Lower leg skin (tissue), 4 donors: ENCODE measurements around the gene RASA3. TPM values are rescaled to one million over a fixed set of nuclear protein-coding genes. Genes with fewer than 3 reads are reported as not detected.
A peak's percentile ranks its signal among the peaks of the same experiment; 100 is the strongest.
"Not testable (repeated sequence)": the region's sequence is repeated elsewhere in the genome, so short reads cannot be mapped to it uniquely, and the experiment has no call there.

Experiments
- DNase-seq, 2 donors: peaks; one replicate each; pipeline ENCODE4 v3.0.0-alpha.2; 2019; ENCODE audit warnings: low spot score in 2 of 2
- H3K4me3 ChIP-seq: fragments of 200-600 bp; sonication (generic); 2 replicates; pipeline ENCODE4 v1.5.1; 2017; ENCODE audit warnings: mild to moderate bottlenecking, low read depth; ENCODE audit not compliant: poor library complexity, severe bottlenecking
- POLR2A ChIP-seq, 2 donors: fragments of 450-650 bp; IDR thresholded peaks; one replicate each; pipeline ENCODE4 v1.6.1; 2016 to 2017; ENCODE audit warnings: antibody characterized with exemption in 2 of 2, mild to moderate bottlenecking in 1 of 2, moderate library complexity in 1 of 2
- WGBS, 2 donors: methylation state at CpG; one replicate each; pipeline ENCODE4 v1.1.5; 2018; 5-methylcytosine and 5-hydroxymethylcytosine counted together
- intact Hi-C: fragments of 100-400 bp; cut with DNase I; formaldehyde crosslinking; loops from one replicate; pipeline ENCODE4 v1.15.0; 2023; ENCODE audit warnings: low total_unique reads
- total RNA-seq, 4 donors: library from RNA; depleted of rRNA; stranded (reverse); fragments of >200 nt; gene quantifications; one replicate each; pipeline ENCODE4 v1.1.0, GENCODE V29; 2016
- TF ChIP-seq, protein P1 (sequence below), 3 donors: fragments of 450-650 bp; IDR thresholded peaks; one replicate each; pipeline ENCODE4 v1.5.1; 2016; ENCODE audit warnings: antibody characterized with exemption in 3 of 3, mild to moderate bottlenecking in 3 of 3, moderate library complexity in 2 of 3

RASA3 gene
- total RNA-seq, 4 donors from 2014 or later, result 12.9 to 30.5 (median 24.2) TPM

DNA sequence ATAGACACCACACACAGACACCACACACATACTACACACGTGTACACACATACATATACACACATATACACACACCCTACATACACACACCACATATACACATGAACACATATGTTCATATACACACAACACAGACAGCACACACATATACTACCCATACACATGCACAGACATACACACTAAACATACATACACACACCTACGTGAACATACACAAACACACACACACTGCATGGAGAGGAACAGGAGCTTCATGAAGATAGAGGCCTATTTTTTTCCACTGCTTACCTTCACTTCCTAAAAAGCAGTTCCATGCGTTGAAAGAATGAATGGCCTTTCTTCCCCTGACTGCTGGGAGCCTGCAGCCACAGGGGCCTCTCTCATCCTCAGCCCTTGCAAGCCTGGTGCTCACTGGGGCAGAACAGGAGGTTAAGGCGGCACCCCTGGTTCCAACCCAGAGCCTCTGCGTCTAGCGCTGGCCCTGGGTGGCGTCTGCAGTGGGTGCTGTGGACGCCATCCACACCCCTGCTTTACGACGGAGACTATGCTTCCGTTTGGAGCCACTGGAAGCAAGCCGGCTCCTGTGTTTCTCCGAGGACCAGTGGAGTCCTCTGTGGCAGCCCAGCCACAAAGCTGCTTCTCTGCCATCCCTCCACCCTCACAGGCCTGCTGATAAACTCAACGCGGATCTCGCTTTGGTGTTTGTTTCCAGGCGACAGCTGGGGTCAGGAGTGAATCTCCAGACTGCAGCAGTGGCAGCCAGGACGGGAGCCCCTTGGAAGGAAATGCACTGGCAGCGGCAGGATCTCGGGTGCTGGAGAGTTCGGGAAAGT lies 1.9 kb upstream of the RASA3 start:
- WGBS, 2 donors, result 58 to 64% methylated on average over 20 to 21 of the region's 21 CpGs
- intact Hi-C loops, result no loop called here
- TF ChIP-seq, protein P1, sequence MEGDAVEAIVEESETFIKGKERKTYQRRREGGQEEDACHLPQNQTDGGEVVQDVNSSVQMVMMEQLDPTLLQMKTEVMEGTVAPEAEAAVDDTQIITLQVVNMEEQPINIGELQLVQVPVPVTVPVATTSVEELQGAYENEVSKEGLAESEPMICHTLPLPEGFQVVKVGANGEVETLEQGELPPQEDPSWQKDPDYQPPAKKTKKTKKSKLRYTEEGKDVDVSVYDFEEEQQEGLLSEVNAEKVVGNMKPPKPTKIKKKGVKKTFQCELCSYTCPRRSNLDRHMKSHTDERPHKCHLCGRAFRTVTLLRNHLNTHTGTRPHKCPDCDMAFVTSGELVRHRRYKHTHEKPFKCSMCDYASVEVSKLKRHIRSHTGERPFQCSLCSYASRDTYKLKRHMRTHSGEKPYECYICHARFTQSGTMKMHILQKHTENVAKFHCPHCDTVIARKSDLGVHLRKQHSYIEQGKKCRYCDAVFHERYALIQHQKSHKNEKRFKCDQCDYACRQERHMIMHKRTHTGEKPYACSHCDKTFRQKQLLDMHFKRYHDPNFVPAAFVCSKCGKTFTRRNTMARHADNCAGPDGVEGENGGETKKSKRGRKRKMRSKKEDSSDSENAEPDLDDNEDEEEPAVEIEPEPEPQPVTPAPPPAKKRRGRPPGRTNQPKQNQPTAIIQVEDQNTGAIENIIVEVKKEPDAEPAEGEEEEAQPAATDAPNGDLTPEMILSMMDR (IDR thresholded peaks at IDR 0.05), result no peak
- TF ChIP-seq POLR2A (IDR thresholded peaks at IDR 0.05), result no peak

DNA sequence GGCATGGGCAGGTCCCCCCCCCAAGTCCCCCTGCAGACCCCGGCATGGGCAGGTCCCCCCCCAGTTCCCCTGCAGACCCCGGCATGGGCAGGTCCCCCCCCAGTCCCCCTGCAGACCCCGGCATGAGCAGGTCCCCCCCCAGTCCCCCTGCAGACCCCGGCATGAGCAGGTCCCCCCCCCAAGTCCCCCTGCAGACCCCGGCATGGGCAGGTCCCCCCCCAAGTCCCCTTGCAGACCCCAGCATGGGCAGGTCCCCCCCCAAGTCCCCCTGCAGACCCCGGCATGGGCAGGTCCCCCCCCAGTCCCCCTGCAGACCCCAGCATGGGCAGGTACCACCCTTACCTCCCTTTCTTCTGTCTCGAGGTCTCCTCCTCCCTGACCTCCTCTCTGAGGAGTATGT lies 1.1 kb upstream of the RASA3 start:
- H3K4me3 ChIP-seq, intact Hi-C loops, DNase-seq: not testable (repeated sequence)
- WGBS, 2 donors, result 69 to 70% methylated on average over 1 of the region's 7 CpGs

More for the DNA sequence above, 1.9 kb upstream of the RASA3 start:
- DNase-seq, result no peak
- H3K4me3 ChIP-seq, result no peak overlapping the region

DNA sequence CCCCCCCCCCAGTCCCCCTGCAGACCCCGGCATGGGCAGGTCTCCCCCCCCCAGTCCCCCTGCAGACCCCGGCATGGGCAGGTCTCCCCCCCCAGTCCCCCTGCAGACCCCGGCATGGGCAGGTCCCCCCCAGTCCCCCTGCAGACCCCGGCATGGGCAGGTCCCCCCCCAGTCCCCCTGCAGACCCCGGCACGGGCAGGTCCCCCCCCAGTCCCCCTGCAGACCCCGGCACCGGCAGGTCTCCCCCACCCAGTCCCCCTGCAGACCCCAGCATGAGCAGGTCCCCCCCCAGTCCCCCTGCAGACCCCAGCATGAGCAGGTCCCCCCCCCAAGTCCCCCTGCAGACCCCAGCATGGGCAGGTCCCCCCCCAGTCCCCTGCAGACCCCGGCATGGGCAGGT lies 703 bp upstream of the RASA3 start:
- H3K4me3 ChIP-seq, DNase-seq, intact Hi-C loops: not testable (repeated sequence)
- no CpG with 5 or more reads among the region's 9 CpGs for WGBS, 2 donors

DNA sequence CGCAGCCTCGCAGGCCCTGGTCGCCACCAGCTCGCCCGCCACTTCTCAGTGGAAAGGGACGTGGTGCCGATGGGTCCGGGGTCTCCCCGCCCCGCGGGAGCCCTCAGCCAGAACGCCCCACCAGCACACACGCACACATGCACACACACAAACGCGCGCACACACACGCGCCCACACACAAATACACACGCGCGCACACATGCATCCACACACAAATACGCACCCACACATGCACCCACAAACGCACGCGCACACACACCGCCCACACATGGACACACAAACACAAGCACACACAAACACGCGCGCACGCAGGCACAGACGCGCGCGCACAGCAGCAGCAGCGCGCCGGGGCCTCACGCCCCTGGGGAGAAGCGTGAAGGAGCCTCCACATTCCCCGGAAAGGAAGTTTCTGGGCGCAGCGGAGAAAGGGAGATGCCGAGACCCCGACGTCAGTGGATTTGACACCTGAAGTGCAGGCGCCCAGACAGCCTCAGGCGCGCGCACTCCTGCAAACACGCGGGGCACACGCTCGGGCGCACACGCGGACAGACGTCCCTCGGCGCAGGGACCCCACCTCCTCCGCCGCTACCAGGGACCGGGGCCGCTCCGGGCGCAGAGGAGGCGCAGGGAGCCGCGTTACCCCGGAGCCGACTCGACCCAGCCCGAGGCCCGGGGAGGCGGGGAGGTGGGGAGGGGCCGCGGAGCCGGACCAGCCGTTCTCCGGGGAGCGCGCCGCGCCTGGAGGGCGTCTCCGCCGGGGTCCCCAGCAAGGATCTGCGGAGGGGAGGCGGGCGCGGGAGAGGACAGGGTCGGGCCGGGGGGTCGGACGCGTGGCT lies 622 bp downstream of the RASA3 start:
- TF ChIP-seq, protein P1 (IDR thresholded peaks at IDR 0.05), result no peak
- TF ChIP-seq POLR2A (IDR thresholded peaks at IDR 0.05), result no peak
- WGBS, 2 donors, result 0% methylated on average over 55 to 64 of the region's 95 CpGs
- intact Hi-C loops, result no loop called here
- no peak for DNase-seq
- H3K4me3 ChIP-seq, result peak overlapping the region; percentile 69

DNA sequence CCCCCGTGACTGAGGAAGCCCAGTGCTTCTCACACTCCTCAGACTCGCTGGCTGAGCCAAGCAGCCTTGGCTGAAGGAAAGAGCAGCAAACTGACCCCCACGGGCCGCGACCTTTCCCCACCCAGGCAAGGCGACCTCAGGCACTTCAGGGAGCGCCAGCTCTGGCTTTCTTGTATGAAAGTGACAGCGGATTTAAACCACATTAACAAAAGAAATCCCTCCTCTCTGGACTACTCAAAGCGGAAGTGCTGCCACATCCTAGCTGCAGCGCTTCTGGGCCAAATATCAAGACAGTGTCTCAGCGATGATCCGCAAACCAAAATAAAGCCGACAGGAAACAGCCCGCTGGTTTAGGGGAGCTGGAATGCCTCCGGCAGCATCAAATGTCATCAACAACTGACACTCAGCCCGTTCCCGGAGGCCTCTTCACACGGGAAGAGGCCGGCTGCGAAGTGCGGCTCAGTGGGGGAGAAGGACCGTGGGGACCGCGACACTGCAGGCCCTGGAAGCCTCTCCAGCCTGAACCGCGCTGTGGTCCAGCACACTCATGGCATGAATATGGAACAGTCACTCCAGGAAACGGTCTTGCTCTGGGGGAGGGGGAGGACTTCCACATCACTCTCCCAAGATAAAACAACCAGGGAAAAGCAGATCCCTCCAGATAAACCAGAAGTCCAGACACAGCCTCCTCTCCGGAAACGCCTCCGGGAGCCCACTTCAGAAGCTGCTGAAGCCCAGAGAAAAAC lies 1.4 kb downstream of the RASA3 start:
- H3K4me3 ChIP-seq, result peak overlapping the region; percentile 69
- TF ChIP-seq POLR2A (IDR thresholded peaks at IDR 0.05), result no peak
- TF ChIP-seq, protein P1 (IDR thresholded peaks at IDR 0.05), result no peak
- 4 to 9% methylated on average over 22 to 30 of the region's 30 CpGs for WGBS, 2 donors
- intact Hi-C loops, result no loop called here
- no peak for DNase-seq

DNA sequence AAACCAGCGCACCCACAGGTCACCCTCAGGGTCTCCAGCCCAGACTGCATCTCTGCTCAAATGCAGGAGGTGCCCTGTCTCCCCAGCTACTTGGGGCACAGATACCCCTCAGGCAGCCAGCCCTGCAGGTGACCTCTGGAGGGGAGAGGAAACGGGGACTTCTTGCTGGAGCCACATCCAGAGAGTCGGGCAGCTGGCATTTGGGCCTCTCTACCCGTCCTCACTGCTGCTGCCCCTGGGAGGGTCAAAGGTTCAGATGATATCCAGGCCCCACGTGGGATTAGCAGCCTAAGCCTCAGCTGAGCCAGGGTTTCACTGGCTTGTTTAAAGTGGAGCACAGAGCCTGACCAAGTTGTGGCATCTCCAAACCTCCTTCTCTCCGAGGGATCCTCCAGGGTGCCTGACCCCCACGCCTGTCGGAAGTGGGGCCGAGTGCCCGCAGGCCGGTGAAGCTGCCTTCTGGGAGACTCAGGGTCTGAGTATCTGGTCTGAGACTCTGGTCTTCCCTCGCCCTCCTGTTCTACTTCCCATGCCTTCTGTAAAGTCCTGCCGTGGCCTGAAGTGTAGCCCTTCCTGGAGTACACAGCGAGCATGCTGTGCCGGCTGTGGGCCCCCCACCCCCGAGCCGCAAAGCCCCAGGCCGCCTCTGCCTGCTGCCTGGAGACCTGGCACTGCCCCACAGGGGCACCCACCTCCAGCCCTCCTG lies 2.1 kb downstream of the RASA3 start:
- no peak overlapping the region for H3K4me3 ChIP-seq
- TF ChIP-seq, protein P1 (IDR thresholded peaks at IDR 0.05), result no peak
- no peak for TF ChIP-seq POLR2A (IDR thresholded peaks at IDR 0.05)
- WGBS, 2 donors, result 47 to 61% methylated on average over 17 to 18 of the region's 18 CpGs
- DNase-seq, result no peak
- intact Hi-C loops, result no loop called here
